SK-N-SH (cell line): ENCODE data around the gene COL8A1. TPM values are rescaled to one million over a fixed set of nuclear protein-coding genes. Genes with fewer than 3 reads are reported as not detected.

Source experiments
- CTCF ChIA-PET: fragments of 300-600, 350-600 bp; formaldehyde crosslinking; extraction: SDS; loops from one replicate; lab custom pipeline; 2021; lab: Yijun Ruan, JAX
- POLR2A ChIA-PET: fragments of 350-600 bp; sonication (Branson Sonifier 250); formaldehyde crosslinking; extraction: SDS; loops from one replicate; lab custom pipeline; 2020; ENCODE audit warnings: antibody characterized with exemption, inconsistent platforms; lab: Yijun Ruan, JAX
- DNase-seq: peaks from one replicate; pipeline ENCODE4 v3.0.0; 2012
- H2AFZ ChIP-seq: fragments of 200-600 bp; sonication (generic); 2 replicates; pipeline ENCODE4 v1.8.1; 2016; ENCODE audit warnings: antibody characterized with exemption, mild to moderate bottlenecking, low read depth
- H3F3A ChIP-seq: fragments of 200-600 bp; sonication (generic); replicated peaks from 2 replicates; pipeline ENCODE3; 2016; ENCODE audit warnings: antibody characterized with exemption, mild to moderate bottlenecking; ENCODE audit not compliant: insufficient read depth
- H3K27ac ChIP-seq, 2 experiments: fragments of 200-500 bp in 1 of 2; fragments of 200-600 bp in 1 of 2; sonication (Bioruptor generic) in 1 of 2; sonication (generic), shearing (Covaris generic) in 1 of 2; 2 replicates each; pipeline versions ENCODE4 v1.5.1 to v1.6.1; 2014 to 2016; ENCODE audit warnings: low read depth in 2 of 2, inconsistent platforms in 1 of 2, low read length in 1 of 2, mild to moderate bottlenecking in 1 of 2, mixed read lengths in 1 of 2
- H3K27me3 ChIP-seq: fragments of 200-600 bp; sonication (generic), shearing (Covaris generic); 2 replicates; pipeline ENCODE4 v1.6.1; 2016; ENCODE audit warnings: mixed run types; ENCODE audit not compliant: insufficient read depth
- H3K36me3 ChIP-seq, 2 experiments: fragments of 200-500 bp in 1 of 2; fragments of 200-600 bp in 1 of 2; sonication (Bioruptor generic) in 1 of 2; sonication (generic) in 1 of 2; replicated peaks in 1 of 2; 2 replicates each; pipeline versions ENCODE3 to v1.5.1; 2014 to 2016; ENCODE audit warnings: low read length in 1 of 2, mild to moderate bottlenecking in 1 of 2; ENCODE audit not compliant: insufficient read depth in 2 of 2, control insufficient read depth in 1 of 2
- H3K4me1 ChIP-seq, 2 experiments: fragments of 200-500 bp in 1 of 2; fragments of 200-600 bp in 1 of 2; sonication (Bioruptor generic) in 1 of 2; sonication (generic), shearing (Covaris generic) in 1 of 2; 2 replicates each; pipeline versions ENCODE4 v1.5.1 to v1.6.1; 2014 to 2016; ENCODE audit warnings: low read depth in 1 of 2, low read length in 1 of 2, mixed run types in 1 of 2; ENCODE audit not compliant: insufficient read depth in 2 of 2, control insufficient read depth in 1 of 2
- H3K4me2 ChIP-seq: fragments of 200-600 bp; sonication (generic), shearing (Covaris generic); 2 replicates; pipeline ENCODE4 v1.6.1; 2017; ENCODE audit warnings: mixed run types
- H3K4me3 ChIP-seq, 2 experiments: fragments of 200-500 bp in 1 of 2; fragments of 200-600 bp in 1 of 2; sonication (Bioruptor generic) in 1 of 2; sonication (generic), shearing (Covaris generic) in 1 of 2; 2 replicates each; pipeline versions ENCODE4 v1.5.1 to v1.8.1; 2014 to 2016; ENCODE audit warnings: low read depth in 2 of 2, inconsistent platforms in 1 of 2, low read length in 1 of 2, mild to moderate bottlenecking in 1 of 2, mixed read lengths in 1 of 2, moderate library complexity in 1 of 2
- H3K79me2 ChIP-seq: fragments of 200-600 bp; sonication (generic); 2 replicates; pipeline ENCODE4 v1.8.1; 2017; ENCODE audit warnings: mild to moderate bottlenecking; ENCODE audit not compliant: insufficient read depth
- H3K9ac ChIP-seq: fragments of 200-600 bp; sonication (generic); 2 replicates; pipeline ENCODE4 v1.6.1; 2017; ENCODE audit warnings: mixed run types
- H3K9me2 ChIP-seq: fragments of 200-600 bp; sonication (generic); 2 replicates; pipeline ENCODE4 v1.6.1; 2017; ENCODE audit warnings: mixed run types
- H3K9me3 ChIP-seq: fragments of 200-600 bp; sonication (generic); 2 replicates; pipeline ENCODE4 v1.6.1; 2017; ENCODE audit warnings: mixed run types, mild to moderate bottlenecking, moderate library complexity
- H4K20me1 ChIP-seq: fragments of 200-600 bp; sonication (generic); 2 replicates; pipeline ENCODE4 v1.6.1; 2017; ENCODE audit warnings: mild to moderate bottlenecking, mixed run types; ENCODE audit not compliant: insufficient read depth
- EZH2phosphoT487 ChIP-seq: fragments of 200-600 bp; sonication (generic); IDR thresholded peaks from 2 replicates; pipeline ENCODE4 v1.6.1; 2017; ENCODE audit warnings: low read depth, mixed run types, mild to moderate bottlenecking, antibody characterized with exemption, moderate library complexity, borderline replicate concordance
- FOSL2 ChIP-seq: IDR thresholded peaks from 2 replicates; pipeline ENCODE4 v1.4.0; 2012; ENCODE audit warnings: low read depth, mild to moderate bottlenecking, moderate library complexity, borderline replicate concordance
- FOXJ3 ChIP-seq: sonication (generic); formaldehyde crosslinking; IDR thresholded peaks from 2 replicates; pipeline ENCODE4 v1.5.1; 2020; ENCODE audit warnings: mild to moderate bottlenecking, missing genetic modification reagents
- FOXM1 ChIP-seq: IDR thresholded peaks from 2 replicates; pipeline ENCODE4 v1.4.0; 2012; ENCODE audit warnings: low read depth, mild to moderate bottlenecking
- JUND ChIP-seq: IDR thresholded peaks from 2 replicates; pipeline ENCODE4 v1.4.0; 2012
- NFIC ChIP-seq: IDR thresholded peaks from 2 replicates; pipeline ENCODE4 v1.4.0; 2012; ENCODE audit warnings: borderline replicate concordance
- NRF1 ChIP-seq: IDR thresholded peaks from 2 replicates; pipeline ENCODE4 v1.6.1; 2012; ENCODE audit warnings: low read depth, mild to moderate bottlenecking, low read length
- PBX3 ChIP-seq: IDR thresholded peaks from 2 replicates; pipeline ENCODE4; 2012
- RAD21 ChIP-seq: IDR thresholded peaks from 2 replicates; pipeline ENCODE4 v1.6.1; 2012; ENCODE audit warnings: mild to moderate bottlenecking, low read length
- RCOR1 ChIP-seq: fragments of 150-350 bp; IDR thresholded peaks from 2 replicates; pipeline ENCODE4 v1.6.1; 2017; ENCODE audit warnings: antibody characterized with exemption, low read length
- RFX5 ChIP-seq: IDR thresholded peaks from 2 replicates; pipeline ENCODE4 v1.6.1; 2012; ENCODE audit warnings: mild to moderate bottlenecking, improper control_type of control experiment, low read length
- TAF1 ChIP-seq: IDR thresholded peaks from 2 replicates; pipeline ENCODE4 v1.6.1; 2012; ENCODE audit warnings: low read depth, mild to moderate bottlenecking, low read length, moderate library complexity, borderline replicate concordance
- WGBS: methylation state at CpG from one replicate; pipeline ENCODE4 v1.1.6; 2017; ENCODE audit warnings: low lambda C conversion rate; 5-methylcytosine and 5-hydroxymethylcytosine counted together
- polyA plus RNA-seq, 3 experiments: library from polyadenylated mRNA; depleted of rRNA; stranded (reverse); fragments of >200 nt; gene quantifications; 2 replicates each; pipeline ENCODE4 v1.2.3, GENCODE V29; 2012
- TF ChIP-seq, protein P1 (sequence below): IDR thresholded peaks from 2 replicates; pipeline ENCODE4 v1.4.0; 2012; ENCODE audit warnings: low read depth, borderline replicate concordance

Gene COL8A1
- polyA plus RNA-seq, 1 of the 3 experiments (the other 2 are of a cell fraction) = 4.0 TPM

GRCh38 chr3:99762901-99763300 is 124.5 kb downstream of the COL8A1 start:
- ChIA-PET CTCF (interaction anchor here (1.4 kb wide), 1 partner anchor 9 kb away, joined by 6 read pairs; no protein-coding TSS in a partner anchor), POLR2A (no interaction called here)
- H3K27ac ChIP-seq = no peak overlapping the region
- no peaks in the 10 kb centered on the region; a peak in 1 of 4 replicates for H3K4me1 ChIP-seq
- no peaks in the 10 kb centered on the region for H4K20me1 ChIP-seq
- no peaks in the 10 kb centered on the region for H3K27me3 ChIP-seq
- H3K36me3 ChIP-seq = no peaks in the 10 kb centered on the region
- H3K4me3 ChIP-seq = no peak overlapping the region
- H2AFZ ChIP-seq = no peak overlapping the region
- no peaks in the 10 kb centered on the region for H3K9me2 ChIP-seq
- H3K79me2 ChIP-seq = no peaks in the 10 kb centered on the region
- 56% methylated on average over 1 of the region's 1 CpG for WGBS
- no peaks in the 10 kb centered on the region for H3F3A ChIP-seq
- DNase-seq = no peak
- H3K9me3 ChIP-seq = no peaks in the 10 kb centered on the region
- H3K4me2 ChIP-seq = no peak overlapping the region
- TF ChIP-seq FOXJ3 (CRISPR knock-in tag) (no peak), TAF1 (no peak), RAD21 (no peak), NRF1 (no peak), NFIC (no peak), FOSL2 (no peak), RCOR1 (no peak), JUND (no peak), PBX3 (no peak)
- TF ChIP-seq, protein P1, sequence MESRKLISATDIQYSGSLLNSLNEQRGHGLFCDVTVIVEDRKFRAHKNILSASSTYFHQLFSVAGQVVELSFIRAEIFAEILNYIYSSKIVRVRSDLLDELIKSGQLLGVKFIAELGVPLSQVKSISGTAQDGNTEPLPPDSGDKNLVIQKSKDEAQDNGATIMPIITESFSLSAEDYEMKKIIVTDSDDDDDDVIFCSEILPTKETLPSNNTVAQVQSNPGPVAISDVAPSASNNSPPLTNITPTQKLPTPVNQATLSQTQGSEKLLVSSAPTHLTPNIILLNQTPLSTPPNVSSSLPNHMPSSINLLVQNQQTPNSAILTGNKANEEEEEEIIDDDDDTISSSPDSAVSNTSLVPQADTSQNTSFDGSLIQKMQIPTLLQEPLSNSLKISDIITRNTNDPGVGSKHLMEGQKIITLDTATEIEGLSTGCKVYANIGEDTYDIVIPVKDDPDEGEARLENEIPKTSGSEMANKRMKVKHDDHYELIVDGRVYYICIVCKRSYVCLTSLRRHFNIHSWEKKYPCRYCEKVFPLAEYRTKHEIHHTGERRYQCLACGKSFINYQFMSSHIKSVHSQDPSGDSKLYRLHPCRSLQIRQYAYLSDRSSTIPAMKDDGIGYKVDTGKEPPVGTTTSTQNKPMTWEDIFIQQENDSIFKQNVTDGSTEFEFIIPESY = no peak
- H3K9ac ChIP-seq = no peak overlapping the region

- Histone ChIP-seq H3K9me3 (no peaks in the 10 kb centered on the region), H3K4me1 (no peaks in the 10 kb centered on the region; a peak in 1 of 4 replicates), H3K27me3 (no peaks in the 10 kb centered on the region), H3K4me3 (no peak overlapping the region), H3K9ac (no peak overlapping the region), H3K36me3 (no peaks in the 10 kb centered on the region), H4K20me1 (no peaks in the 10 kb centered on the region), H3K4me2 (no peak overlapping the region), H2AFZ (no peak overlapping the region), H3F3A (no peaks in the 10 kb centered on the region), H3K9me2 (no peaks in the 10 kb centered on the region), H3K27ac (no peak overlapping the region), H3K79me2 (no peaks in the 10 kb centered on the region)
- WGBS = 57% methylated on average over 5 of the region's 5 CpGs
- DNase-seq = no peak
- TF ChIP-seq FOXM1 = no peak
- no peak for TF ChIP-seq EZH2phosphoT487
- no peak for TF ChIP-seq RFX5
- CTCF ChIA-PET = interaction anchor here (5.2 kb wide), 1 partner anchor 11 kb away, joined by 35 read pairs; no protein-coding TSS in a partner anchor
- POLR2A ChIA-PET = no interaction called here
Measured at GRCh38 chr3:99764377-99764776, 126.0 kb downstream of the COL8A1 start.
